ENCODE data around the gene NUDT6.

DNA sequence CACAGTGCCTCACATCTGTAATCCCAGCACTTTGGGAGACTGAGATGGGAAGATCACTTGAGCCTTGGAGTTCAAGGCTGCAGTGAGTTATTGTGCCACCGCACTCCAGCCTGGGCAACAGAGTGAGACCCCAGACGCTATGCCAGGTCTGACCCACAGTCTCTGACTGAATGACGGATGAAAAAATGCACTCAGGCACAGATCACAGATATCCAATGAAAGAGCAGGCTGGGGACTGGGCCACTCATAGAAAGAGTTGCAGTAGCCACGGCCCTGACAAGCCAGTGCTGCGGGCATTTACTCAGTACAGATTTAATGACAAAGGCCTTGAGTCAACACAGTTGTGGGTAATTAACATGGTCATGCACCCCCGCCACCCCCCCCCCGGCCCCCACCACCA, 22.7 kb downstream of the NUDT6 start:
- TF ChIP-seq, protein P1, sequence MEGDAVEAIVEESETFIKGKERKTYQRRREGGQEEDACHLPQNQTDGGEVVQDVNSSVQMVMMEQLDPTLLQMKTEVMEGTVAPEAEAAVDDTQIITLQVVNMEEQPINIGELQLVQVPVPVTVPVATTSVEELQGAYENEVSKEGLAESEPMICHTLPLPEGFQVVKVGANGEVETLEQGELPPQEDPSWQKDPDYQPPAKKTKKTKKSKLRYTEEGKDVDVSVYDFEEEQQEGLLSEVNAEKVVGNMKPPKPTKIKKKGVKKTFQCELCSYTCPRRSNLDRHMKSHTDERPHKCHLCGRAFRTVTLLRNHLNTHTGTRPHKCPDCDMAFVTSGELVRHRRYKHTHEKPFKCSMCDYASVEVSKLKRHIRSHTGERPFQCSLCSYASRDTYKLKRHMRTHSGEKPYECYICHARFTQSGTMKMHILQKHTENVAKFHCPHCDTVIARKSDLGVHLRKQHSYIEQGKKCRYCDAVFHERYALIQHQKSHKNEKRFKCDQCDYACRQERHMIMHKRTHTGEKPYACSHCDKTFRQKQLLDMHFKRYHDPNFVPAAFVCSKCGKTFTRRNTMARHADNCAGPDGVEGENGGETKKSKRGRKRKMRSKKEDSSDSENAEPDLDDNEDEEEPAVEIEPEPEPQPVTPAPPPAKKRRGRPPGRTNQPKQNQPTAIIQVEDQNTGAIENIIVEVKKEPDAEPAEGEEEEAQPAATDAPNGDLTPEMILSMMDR (IDR thresholded peaks at IDR 0.05) = no peak
- TF ChIP-seq POLR2A (IDR thresholded peaks at IDR 0.05; ENCODE audit: low read depth) (no peak), POLR2AphosphoS5 (IDR thresholded peaks at IDR 0.05) (no peak)

Measured in esophagus muscularis mucosa (tissue), 3 donors.